Cardiac muscle cell (in vitro differentiated cells and primary cell): ENCODE measurements around the gene MAGED2. TPM values are rescaled to one million over a fixed set of nuclear protein-coding genes. Genes with fewer than 3 reads are reported as not detected.
A peak's percentile ranks its signal among the peaks of the same experiment; 100 is the strongest.
"Not testable (repeated sequence)": the region's sequence is repeated elsewhere in the genome, so short reads cannot be mapped to it uniquely, and the experiment has no call there.

ENCODE experiments used
- DNase-seq, 2 donors: peaks; one replicate each; pipeline versions ENCODE4 v3.0.0 to v3.0.0-alpha.2; 2010 to 2017; ENCODE audit warnings: low read depth in 1 of 2, low spot score in 1 of 2
- H3K27ac ChIP-seq: fragments of 200-600 bp; sonication (generic); 2 replicates; pipeline ENCODE4 v1.5.1; 2016
- H3K27me3 ChIP-seq: fragments of 200-600 bp; sonication (generic); 2 replicates; pipeline ENCODE4 v1.6.0; 2016; ENCODE audit warnings: control low read depth
- H3K36me3 ChIP-seq: fragments of 200-600 bp; sonication (generic); 2 replicates; pipeline ENCODE4 v1.5.1; 2016; ENCODE audit warnings: control low read depth
- H3K4me1 ChIP-seq: fragments of 200-600 bp; sonication (generic); 2 replicates; pipeline ENCODE4 v1.8.1; 2017; ENCODE audit warnings: low read depth, mild to moderate bottlenecking, mixed run types
- H3K4me3 ChIP-seq: fragments of 200-600 bp; sonication (generic); 2 replicates; pipeline ENCODE4 v1.5.1; 2016; ENCODE audit warnings: mild to moderate bottlenecking
- H3K9me3 ChIP-seq: fragments of 200-600 bp; sonication (generic); 2 replicates; pipeline ENCODE4 v1.5.1; 2017; ENCODE audit warnings: low read depth, mild to moderate bottlenecking, control low read depth
- polyA plus RNA-seq: library from polyadenylated mRNA; unstranded; fragments of >200 nt; fragmentation: Nextera tagmentation; extraction: Ambion mirVana; gene quantifications from 2 replicates; pipeline ENCODE4 v1.2.1, GENCODE V29; 2016
- total RNA-seq: library from RNA; depleted of rRNA; stranded (reverse); fragments of >200 nt; gene quantifications from 2 replicates; pipeline ENCODE4 v1.2.3, GENCODE V29; 2016
- TF ChIP-seq, protein P1 (sequence below): IDR thresholded peaks from 2 replicates; pipeline ENCODE4 v1.5.1; 2012; ENCODE audit warnings: low read depth, mild to moderate bottlenecking, low read length

MAGED2 gene
- total and polyA plus RNA-seq, 2 experiments from 2014 or later: 778 to 1,145 TPM

DNA sequence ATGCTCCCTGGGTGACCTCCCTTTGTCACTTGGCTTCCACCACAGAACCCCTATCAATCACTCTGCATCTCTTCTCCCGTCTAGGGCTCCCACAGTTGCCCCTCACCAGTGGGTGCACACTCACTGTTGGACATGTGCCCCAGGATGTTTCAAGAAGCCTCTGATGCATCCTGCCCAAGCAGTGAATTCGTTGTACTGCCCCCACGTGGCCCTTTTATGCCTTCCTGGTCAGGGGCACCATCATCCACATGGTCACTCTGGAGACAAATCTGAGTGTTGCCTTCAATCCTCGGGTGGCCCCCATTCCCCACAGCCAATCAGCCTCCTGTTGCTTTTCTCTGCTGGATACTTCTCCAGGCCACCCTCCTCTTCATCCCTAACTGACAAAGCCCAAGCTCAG lies 21.6 kb upstream of the MAGED2 start:
- Histone ChIP-seq H3K27ac (no peak overlapping the region), H3K9me3 (no peaks in the 10 kb centered on the region), H3K4me3 (no peak overlapping the region), H3K36me3 (no peaks in the 10 kb centered on the region), H3K27me3 (no peaks in the 10 kb centered on the region), H3K4me1 (no peaks in the 10 kb centered on the region)
- TF ChIP-seq, protein P1, sequence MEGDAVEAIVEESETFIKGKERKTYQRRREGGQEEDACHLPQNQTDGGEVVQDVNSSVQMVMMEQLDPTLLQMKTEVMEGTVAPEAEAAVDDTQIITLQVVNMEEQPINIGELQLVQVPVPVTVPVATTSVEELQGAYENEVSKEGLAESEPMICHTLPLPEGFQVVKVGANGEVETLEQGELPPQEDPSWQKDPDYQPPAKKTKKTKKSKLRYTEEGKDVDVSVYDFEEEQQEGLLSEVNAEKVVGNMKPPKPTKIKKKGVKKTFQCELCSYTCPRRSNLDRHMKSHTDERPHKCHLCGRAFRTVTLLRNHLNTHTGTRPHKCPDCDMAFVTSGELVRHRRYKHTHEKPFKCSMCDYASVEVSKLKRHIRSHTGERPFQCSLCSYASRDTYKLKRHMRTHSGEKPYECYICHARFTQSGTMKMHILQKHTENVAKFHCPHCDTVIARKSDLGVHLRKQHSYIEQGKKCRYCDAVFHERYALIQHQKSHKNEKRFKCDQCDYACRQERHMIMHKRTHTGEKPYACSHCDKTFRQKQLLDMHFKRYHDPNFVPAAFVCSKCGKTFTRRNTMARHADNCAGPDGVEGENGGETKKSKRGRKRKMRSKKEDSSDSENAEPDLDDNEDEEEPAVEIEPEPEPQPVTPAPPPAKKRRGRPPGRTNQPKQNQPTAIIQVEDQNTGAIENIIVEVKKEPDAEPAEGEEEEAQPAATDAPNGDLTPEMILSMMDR: peak; percentile 28
- DNase-seq: peak; percentile 21 to 24

DNA sequence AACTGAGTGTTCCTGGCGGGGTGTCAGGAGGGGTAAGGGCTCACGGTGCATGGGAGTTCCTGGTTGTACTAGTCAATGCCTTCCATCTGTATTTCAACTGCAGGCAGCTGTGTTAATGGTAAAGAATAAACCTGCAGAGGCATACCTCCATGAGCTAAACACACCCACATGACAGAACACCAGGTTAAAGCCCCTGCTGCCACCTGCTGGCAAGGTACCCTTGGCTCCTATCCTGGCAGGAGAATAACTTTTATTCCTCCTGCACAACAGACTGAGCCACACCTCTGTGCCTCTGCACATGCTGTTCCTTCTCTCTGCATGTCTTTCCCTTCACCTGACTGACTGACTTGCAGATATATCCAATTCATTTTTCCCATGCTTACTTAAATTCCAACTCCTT lies 20.6 kb upstream of the MAGED2 start:
- Histone ChIP-seq H3K9me3 (no peaks in the 10 kb centered on the region), H3K4me1 (no peaks in the 10 kb centered on the region), H3K27ac (no peak overlapping the region), H3K4me3 (no peak overlapping the region), H3K36me3 (no peaks in the 10 kb centered on the region), H3K27me3 (no peaks in the 10 kb centered on the region)
- DNase-seq: peak in 1 of 2 donors; percentile 5
- TF ChIP-seq, protein P1: no peak

- TF ChIP-seq, protein P1: no peak
- no peak for DNase-seq
- no peak overlapping the region for H3K4me3 ChIP-seq
- no peaks in the 10 kb centered on the region for H3K4me1 ChIP-seq
- H3K27me3 ChIP-seq: no peaks in the 10 kb centered on the region
- no peaks in the 10 kb centered on the region for H3K9me3 ChIP-seq
- H3K27ac ChIP-seq: peak overlapping the region; percentile 64
- H3K36me3 ChIP-seq: no peaks in the 10 kb centered on the region
Observed at GRCh38 chrX:54788446-54788845, 19.1 kb upstream of the MAGED2 start.

DNA sequence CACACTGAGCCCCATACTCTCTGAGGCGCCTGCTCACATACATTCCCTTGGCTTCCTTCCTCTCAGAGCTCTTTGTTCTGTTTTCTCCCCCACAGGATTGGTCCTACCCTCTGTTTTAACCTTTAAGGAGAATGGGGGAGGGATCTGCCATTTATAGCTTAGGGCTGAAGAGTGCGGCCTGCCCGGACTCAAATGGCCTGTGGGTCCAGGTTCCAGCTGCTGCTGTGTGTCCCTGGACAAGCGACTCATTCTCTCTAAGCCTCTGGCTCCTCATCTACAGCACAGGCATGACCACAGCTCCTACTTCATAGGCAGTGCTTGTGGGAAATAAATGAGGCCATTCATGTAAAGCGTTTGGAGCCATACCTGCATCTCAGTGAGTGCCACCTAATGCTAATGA lies 18.1 kb upstream of the MAGED2 start:
- H3K9me3 ChIP-seq, H3K27me3 ChIP-seq, H3K36me3 ChIP-seq, H3K4me1 ChIP-seq, H3K4me3 ChIP-seq: not testable (repeated sequence)
- DNase-seq: peak in 1 of 2 donors; percentile 18
- H3K27ac ChIP-seq: peak overlapping the region; percentile 64

DNA sequence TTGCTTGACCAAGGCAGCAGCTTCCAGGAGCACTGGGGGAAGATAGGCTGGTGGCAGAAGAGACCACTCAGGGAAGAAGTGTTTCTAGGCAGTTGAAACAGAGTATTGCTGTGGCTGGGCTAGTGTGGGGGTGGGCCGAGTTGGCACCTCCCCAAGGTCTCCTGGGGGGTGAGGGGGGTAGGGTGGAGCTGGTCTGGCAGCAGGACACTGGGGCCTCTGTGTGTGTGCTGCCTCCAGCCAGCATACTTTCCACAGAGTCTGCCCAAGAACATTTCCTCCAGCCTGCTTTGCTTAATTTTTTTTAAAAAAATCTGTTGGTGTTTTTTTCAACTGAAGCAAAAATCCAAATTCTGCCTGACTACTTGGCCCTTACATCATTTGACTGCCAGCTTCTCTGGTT lies 13.5 kb upstream of the MAGED2 start:
- H3K27ac ChIP-seq: no peak overlapping the region
- peak in 1 of 2 donors; percentile 23 for DNase-seq
- H3K4me3 ChIP-seq: no peak overlapping the region

DNA sequence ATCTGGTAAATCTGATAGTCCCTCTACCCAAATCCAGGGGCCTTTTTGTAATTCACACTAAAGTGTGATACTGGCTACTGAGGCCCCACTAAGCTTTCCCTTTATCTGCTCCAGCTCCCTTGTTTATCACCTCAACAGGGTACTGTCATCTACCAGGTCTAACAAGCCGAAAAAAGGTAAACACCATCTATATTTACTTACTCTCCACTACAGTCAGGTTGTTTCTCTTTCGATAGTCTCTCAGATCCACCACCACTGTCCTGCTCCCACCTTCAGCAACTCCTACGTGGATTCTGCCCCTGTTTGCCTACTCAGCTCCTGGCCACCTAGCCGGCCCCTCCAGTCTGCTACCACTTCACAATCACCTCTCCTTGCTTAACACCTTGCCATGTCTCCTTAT lies 12.8 kb upstream of the MAGED2 start:
- Histone ChIP-seq H3K36me3 (no peaks in the 10 kb centered on the region), H3K4me3 (no peak overlapping the region), H3K9me3 (no peaks in the 10 kb centered on the region), H3K4me1 (no peaks in the 10 kb centered on the region), H3K27ac (no peak overlapping the region), H3K27me3 (no peaks in the 10 kb centered on the region)
- no peak for DNase-seq
- TF ChIP-seq, protein P1: no peak

More for the DNA sequence above, 13.5 kb upstream of the MAGED2 start:
- no peaks in the 10 kb centered on the region for H3K36me3 ChIP-seq
- no peaks in the 10 kb centered on the region for H3K9me3 ChIP-seq
- H3K27me3 ChIP-seq: no peaks in the 10 kb centered on the region
- TF ChIP-seq, protein P1: no peak
- H3K4me1 ChIP-seq: no peaks in the 10 kb centered on the region
